NCI-H748 (cell line): ENCODE data around the gene KCNK4.
A peak's percentile ranks its signal among the peaks of the same experiment; 100 is the strongest.
"Not testable (repeated sequence)": the region's sequence is repeated elsewhere in the genome, so short reads cannot be mapped to it uniquely, and the experiment has no call there.

ENCODE experiments used
- DNase-seq: peaks from one replicate; lab custom pipeline; 2025; ENCODE audit not compliant: unreplicated experiment; lab: John Stamatoyannopoulos, UW

The KCNK4 gene

DNA sequence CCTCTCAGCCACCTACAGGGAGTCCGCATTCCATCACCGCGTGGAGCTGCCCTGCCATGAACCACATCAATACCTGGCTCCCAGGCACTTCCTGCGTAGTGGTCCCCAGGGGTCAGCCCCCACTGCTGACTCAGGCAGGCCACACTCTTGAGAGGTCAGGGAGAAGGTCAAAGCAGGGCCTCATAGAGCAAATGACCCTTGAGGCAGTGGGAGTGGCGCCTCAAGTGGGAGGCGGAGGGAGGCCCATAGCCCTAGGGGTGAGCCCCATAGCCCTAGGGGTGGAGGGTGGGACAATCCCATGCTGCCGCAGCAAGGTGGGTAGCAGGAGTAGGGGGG, 31.8 kb downstream of the KCNK4 start:
- DNase-seq: no peak

DNA sequence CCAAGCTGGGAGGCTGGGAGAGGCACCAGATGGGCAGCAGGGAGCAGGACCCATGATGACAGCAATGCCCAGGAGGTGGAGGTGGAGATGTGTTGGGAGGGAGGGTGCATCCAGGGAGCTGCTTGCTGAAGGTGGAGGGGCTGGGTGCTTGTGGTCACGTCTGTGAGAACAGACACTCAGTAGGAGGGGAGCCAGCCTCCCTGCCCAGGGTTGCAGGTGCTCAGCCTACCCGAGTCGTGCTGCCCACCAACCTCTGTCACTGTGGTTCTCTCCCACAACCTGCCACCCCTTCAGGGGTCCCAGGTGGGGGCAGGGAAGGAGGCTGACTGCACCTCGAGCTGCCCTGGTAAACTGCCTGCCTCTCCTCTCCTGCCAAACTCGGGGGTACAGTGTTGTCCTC, 32.3 kb downstream of the KCNK4 start:
- DNase-seq: no peak

DNA sequence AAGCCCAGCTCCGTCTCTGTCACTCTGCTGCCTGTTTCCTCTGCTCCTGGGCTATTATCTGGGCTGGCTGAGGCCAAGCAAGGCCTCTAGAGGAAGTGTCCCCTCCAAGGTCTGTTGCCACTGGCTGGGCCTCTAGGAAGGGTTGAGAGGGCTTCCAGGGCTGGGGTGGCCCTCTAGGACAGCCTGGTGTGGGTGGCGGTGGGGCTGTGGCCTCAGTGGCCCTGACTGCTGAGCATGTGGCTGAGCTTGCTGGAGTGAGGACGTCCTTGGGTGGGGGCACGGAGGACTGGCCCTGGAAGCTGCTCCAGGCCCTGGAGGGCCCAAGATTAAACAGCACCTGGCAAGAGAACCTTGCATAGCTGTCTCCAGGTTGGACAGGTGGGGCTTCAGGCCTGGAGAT, 32.9 kb downstream of the KCNK4 start:
- not testable (repeated sequence) for DNase-seq

DNA sequence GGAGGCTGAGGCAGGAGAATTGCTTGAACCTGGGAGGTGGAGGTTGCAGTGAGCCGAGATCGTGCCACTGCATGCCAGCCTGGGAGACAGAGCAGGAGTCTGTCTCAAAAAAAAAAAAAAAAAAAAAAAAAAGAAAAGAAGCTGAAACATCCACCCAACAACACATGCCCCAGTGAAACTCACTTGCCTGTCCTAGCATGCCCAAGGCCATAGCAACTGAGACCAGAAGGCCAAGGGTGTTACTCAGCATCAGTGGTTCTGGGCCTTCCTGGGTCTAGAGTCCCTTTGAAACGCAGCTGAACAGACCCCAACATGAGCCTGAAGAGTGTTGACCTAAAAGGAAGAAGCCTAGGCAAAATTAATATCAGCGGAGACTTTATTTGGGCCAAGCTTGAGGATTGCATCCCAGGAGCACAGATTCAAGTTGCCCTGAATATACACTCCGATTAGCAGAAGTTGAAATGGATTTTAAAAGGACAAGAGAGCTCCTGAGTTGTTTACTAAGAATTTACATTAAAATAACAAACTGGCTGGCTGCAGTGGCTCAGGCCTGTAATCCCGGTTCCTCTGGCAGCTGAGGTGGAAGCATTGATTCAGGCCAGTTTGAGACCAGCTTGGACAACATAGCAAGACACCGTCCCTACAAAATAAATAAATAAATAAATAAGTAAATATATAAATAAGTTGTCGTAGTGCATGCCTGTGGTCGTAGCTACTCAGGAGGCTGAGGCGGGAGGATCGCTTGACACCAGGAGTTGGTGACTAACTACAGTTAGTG, 33.8 kb downstream of the KCNK4 start:
- DNase-seq: no peak

- DNase-seq: no peak
Measured at GRCh38 chr11:64327375-64327774, 36.3 kb downstream of the KCNK4 start.

DNA sequence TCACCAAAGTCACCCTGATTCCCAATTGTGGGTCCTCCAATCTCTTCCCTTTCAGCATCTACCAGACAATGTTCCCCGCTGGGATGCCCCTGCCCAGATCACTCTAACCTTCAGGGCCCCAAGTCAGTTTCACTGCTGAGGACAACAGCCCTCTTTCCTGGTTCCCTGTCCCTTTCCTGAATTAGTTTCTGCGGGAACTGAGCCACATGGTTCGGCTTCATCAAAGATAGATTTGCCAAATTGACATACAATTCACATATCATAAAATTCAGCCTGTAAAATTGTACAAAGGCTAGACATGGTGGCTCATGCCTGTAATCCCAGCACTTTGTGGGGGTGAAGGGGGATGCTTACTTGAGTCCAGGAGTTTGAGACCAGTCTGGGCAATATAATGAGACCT, 36.9 kb downstream of the KCNK4 start:
- no peak for DNase-seq

- DNase-seq: no peak
Measured at GRCh38 chr11:64330888-64331287, 39.8 kb downstream of the KCNK4 start.

DNA sequence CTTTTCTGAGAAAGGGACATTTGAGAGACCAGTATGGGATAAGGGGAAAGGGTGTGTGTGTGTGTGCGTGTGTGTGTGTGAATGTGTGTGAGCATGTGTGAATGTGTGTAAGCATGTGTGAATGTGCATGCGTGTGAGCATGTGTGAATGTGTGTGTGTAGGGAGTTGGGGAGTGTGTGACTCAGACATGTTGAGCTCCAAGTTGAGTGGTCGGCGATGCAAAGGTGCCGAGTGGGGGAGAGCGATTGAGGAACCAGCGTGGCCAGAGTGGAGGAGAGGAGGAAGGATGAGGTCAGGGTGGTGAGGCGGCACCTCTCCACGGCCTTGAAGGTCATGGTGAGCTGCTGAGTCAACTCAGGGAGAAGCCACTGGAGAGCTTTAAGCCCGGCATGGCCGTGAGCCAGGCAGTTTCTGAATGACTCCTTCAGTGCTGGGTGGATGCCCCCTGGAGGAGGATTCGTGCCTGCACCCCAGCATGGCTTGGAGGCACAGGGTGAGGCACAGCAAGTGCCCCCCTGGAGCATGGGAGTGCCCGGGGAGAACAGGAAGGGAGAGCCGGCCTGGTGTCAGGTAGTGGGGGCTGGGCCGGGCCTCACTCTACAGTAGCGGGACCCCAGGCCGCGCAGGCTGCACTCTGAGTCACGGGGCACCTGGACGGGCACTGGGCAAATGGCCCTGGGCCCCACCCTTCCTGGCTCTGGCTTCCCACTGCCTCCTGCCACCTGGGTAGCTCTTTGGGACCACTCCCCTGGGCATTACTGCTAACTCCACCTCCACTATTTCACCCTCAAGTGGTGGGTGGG, 40.7 kb downstream of the KCNK4 start:
- peak; percentile 11 for DNase-seq

DNA sequence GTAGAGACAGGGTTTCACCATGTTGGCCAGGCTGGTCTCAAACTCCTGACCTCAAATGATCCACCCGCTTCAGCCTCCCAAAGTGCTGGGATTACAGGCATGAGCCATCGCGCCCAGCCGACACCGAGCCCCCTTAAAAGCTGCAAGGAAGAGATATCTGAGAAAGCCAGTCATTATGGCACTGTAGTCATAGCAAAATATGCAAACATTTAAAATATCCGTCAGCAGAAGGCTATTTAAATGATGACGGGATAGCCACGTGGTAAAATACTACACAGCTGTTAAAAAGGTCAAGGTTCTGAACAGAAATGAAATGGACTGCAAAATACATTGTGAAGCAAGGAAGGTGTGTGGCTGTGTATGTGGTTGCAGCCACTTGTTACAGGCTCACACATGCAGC, 42.5 kb downstream of the KCNK4 start:
- no peak for DNase-seq

DNA sequence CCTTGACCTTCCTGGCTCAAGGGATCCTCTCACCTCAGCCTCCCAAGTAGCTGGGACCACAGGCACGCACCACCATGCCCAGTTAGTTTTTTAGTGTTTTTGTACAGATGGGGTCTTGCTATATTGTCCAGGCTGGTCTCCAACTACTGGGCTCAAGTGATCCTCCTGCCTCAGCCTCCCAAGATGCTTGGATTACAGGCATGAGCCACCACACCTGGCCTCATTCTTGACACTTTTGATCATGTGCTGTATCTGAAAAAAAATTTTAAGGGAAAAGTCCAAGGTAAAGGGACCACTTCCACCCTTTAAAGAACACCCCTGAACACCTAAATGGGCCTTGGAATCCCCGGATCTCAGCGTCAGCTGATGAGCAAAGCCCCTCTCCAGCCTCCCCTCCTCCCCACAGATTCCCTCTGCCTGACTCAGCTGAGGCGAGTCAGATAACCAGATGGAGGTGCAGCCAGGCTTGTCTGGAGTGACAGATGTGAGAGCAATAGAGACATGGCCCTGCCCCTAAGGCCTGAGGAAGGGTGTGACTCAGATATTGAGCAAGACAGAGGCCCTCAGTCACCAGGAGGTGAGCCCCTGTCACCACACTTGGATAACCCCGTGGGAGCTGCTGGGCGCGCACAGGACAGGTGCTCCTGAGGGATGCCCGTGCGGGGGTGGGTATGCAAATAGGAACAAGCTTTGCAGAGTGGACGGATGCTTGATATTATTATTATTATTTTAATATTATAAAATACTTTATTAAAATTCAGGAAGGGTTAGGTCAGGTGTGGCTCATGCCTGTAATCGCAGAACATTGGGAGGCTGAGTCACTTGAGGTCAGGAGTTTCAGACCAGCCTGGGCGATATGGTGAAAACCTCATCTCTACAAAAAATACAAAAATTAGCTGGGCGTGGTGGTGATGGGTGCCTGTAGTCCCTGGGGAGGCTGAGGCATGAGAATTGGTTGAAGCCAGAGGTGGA, 43.9 kb downstream of the KCNK4 start:
- DNase-seq: no peak

- no peak for DNase-seq
Measured at GRCh38 chr11:64337538-64338249, 46.6 kb downstream of the KCNK4 start.

- DNase-seq: no peak
Measured at GRCh38 chr11:64338716-64339115, 47.6 kb downstream of the KCNK4 start.

- no peak for DNase-seq
Measured at GRCh38 chr11:64339286-64339685, 48.2 kb downstream of the KCNK4 start.

- no peak for DNase-seq
Measured at GRCh38 chr11:64339754-64340408, 48.8 kb downstream of the KCNK4 start, which contains the start of gene CCDC88B. TSS of gene CCDC88B (plus strand) at chr11:64340204. CDS start at chr11:64340267, 63 bp downstream.

GRCh38 chr11:64340671-64341335, 49.7 kb downstream of the KCNK4 start:
- DNase-seq: no peak

DNA sequence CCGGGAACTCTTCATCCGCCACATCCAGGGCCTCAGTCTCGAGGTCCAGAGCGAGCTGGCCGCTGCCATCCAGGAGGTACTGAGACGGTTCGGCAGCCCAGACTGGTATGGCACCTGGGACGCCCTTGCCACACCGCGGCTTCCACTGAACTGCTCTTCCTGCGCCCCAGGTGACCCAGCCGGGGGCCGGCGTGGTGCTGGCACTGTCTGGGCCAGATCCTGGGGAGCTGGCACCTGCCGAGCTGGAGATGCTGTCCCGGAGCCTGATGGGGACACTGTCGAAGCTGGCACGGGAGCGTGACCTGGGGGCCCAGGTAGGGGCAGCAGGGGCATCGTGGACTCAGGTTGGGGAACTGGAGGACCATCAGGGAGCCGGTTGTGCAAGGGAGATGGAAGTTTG, 50.3 kb downstream of the KCNK4 start:
- DNase-seq: no peak

GRCh38 chr11:64341851-64342791, 51.0 kb downstream of the KCNK4 start:
- DNase-seq: peak; percentile 58
